ENCODE measurements around the gene SLC26A6.

The SLC26A6 gene

GRCh38 chr3:48612309-48612708 lies 23.0 kb downstream of the SLC26A6 start:
- DNase-seq (ENCODE audit: low read depth), result no peak

DNA sequence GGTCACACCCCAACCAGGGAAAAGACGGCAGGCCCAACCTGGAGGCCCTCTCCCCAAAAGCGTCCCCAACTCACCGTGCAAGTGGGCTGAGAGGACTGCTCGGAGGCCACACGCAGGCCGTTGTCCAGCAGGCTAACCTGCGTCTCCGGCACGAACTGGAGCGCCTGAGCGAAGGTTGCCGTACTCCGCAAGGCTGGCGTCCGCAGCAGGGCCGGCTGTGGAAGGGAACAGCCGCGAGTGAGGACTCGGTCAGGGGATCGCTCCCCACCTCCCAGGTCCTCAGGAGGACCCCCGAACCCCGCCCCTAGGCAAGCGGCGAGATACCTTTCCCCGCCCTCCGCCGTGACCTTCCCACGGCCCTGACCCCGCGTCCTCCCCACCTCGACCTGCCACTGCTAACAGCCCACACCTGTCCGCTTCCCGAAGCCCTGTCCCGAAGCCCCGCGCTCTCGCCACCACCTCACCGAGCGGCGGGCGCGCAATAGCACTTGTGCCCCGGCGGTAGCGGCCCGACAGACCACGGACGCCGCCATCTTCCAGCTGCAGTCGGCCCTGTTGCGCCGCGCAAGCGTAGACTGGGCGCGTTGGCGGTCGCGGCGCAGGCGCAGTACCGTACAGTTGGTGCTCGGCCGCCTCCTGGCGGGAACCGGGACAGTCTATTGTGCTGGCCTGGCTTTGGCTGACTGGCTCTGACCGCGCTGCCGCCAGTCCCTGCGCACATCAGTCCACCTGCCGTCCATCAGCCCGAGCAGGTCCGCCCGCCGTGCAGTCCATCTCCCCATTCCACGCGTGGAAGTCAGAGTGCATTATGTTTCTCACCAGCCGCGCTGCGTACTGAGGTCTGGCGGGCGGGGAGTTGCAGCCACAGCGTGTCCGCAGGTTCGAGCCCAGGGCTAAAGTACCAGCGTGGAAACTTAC lies 25.9 kb downstream of the SLC26A6 start, which contains the start of gene UQCRC1:
TSS of gene UQCRC1 (minus strand) at position 559 of the 918 bp plus-strand sequence. CDS start at position 533, 26 bp downstream.
- DNase-seq (ENCODE audit: low read depth), result peak; percentile 77
- peak; percentile 79 for TF ChIP-seq CTCF (IDR thresholded peaks at IDR 0.05; ENCODE audit: low read depth, low read length, missing control alignments)
- peak within 1 kb of the TSS; percentile 82 for H3K4me3 ChIP-seq (ENCODE audit: low read depth, low read length)

More at GRCh38 chr3:48612309-48612708, 23.0 kb downstream of the SLC26A6 start:
- TF ChIP-seq CTCF (IDR thresholded peaks at IDR 0.05; ENCODE audit: low read depth, low read length, missing control alignments), result no peak
- no peak overlapping the region for H3K4me3 ChIP-seq (ENCODE audit: low read depth, low read length)

- H3K4me3 ChIP-seq (ENCODE audit: low read depth, low read length), result no peak overlapping the region
- TF ChIP-seq CTCF (IDR thresholded peaks at IDR 0.05; ENCODE audit: low read depth, low read length, missing control alignments), result no peak
- no peak for DNase-seq (ENCODE audit: low read depth)
These were observed 27.7 kb downstream of the SLC26A6 start for GRCh38 chr3:48607519-48607918.

DNA sequence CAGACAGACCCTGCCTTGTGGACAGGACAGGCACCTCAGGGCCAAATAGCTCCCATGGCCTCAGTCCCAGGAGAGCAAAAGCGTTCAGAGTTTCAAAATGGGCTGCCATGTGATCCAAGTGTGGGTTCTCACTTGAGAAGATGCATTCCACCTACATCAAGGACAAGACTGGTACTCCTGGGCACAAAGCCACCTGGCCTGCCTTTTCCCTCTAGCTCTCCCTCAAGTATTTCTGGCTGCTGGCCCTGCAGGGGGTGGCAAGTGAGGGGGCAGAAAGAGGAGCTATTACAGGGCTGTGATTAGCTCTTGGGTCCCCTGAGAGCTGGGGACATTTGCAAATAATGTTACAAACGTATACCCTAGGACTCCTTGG lies 33.7 kb downstream of the SLC26A6 start:
- no peak for TF ChIP-seq CTCF (IDR thresholded peaks at IDR 0.05; ENCODE audit: low read depth, low read length, missing control alignments)
- DNase-seq (ENCODE audit: low read depth), result no peak
- H3K4me3 ChIP-seq (ENCODE audit: low read depth, low read length), result no peak overlapping the region

DNA sequence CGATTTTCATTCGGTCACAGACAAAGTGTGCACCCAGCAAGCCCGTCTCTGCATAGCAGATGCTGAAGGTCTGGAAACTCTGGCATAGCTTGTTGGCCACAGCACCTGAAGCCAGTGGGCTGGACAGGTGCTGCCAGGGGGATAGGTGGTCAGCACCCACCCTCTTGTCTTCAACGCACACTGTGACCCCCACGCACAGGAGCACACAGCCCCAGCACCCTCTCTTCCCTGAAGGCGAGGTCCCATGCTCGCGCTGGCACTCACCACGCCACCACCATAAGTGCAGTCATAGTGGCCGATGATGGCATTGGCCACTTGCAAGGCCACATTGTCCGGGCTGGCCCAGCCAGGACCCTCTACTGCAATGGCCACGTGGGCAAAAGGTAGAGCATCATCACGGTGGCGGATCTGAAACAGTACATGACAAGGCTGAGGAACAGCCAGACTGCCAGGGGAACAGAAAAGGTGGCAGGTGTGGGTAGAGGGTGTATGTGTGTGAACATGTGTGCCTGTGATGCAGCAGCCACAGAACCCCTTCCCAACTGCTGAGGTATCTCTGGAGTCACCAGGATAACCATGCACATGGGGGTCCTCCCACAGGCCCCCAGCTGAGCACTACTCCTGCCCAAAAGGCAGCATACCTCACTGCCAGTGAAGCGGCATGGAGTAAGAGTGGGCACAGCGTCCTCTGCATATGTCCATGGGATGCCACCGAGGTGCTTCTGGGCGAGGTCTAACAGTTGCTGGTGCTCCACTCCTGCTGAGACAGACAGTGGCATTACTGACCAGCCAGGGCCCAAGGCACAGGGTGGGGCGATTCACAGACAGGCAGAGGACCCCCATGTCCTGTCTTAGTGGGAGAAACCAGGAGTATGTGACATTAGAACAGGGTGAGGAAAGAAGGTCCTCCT lies 34.3 kb downstream of the SLC26A6 start:
- H3K4me3 ChIP-seq (ENCODE audit: low read depth, low read length), result no peak overlapping the region
- DNase-seq (ENCODE audit: low read depth), result no peak

More for the DNA sequence above, 34.3 kb downstream of the SLC26A6 start:
- no peak for TF ChIP-seq CTCF (IDR thresholded peaks at IDR 0.05; ENCODE audit: low read depth, low read length, missing control alignments)

All from GM12864 (cell line).